SK-N-SH treated with all-trans-retinoic acid at 6 μM for 48 hours (cell line): ENCODE results near the gene DSEL.

Source experiments
- BACH2 ChIP-seq: fragments of 250-450 bp; sonication (Bioruptor Pico); IDR thresholded peaks from 2 replicates; pipeline ENCODE4 v1.9.0; 2021; ENCODE audit warnings: mild to moderate bottlenecking, borderline replicate concordance
- CREB5 ChIP-seq: fragments of 250-450 bp; sonication (Bioruptor Pico); IDR thresholded peaks from 2 replicates; pipeline ENCODE4 v1.5.1; 2020; ENCODE audit warnings: low read depth, mild to moderate bottlenecking, moderate library complexity
- CSDC2 ChIP-seq: fragments of 250-450 bp; sonication (Bioruptor Pico); IDR thresholded peaks from 2 replicates; pipeline ENCODE4 v1.5.0; 2020; ENCODE audit warnings: mild to moderate bottlenecking, moderate library complexity
- CSRNP3 ChIP-seq: fragments of 250-450 bp; sonication (Bioruptor Pico); IDR thresholded peaks from 2 replicates; pipeline ENCODE4 v1.5.1; 2021; ENCODE audit warnings: mild to moderate bottlenecking, moderate library complexity
- ESRRG ChIP-seq: fragments of 250-450 bp; sonication (Bioruptor Pico); IDR thresholded peaks from 2 replicates; pipeline ENCODE4 v1.6.1; 2021; ENCODE audit warnings: mild to moderate bottlenecking
- ISL1 ChIP-seq: fragments of 250-450 bp; sonication (Bioruptor Pico); IDR thresholded peaks from 2 replicates; pipeline ENCODE4 v2.1.2; 2022; ENCODE audit warnings: mild to moderate bottlenecking, moderate library complexity
- PATZ1 ChIP-seq: fragments of 250-450 bp; sonication (Bioruptor Pico); IDR thresholded peaks from 2 replicates; pipeline ENCODE4 v1.8.0; 2020; ENCODE audit warnings: mild to moderate bottlenecking, moderate library complexity, borderline replicate concordance
- PPARA ChIP-seq: fragments of 250-450 bp; sonication (Bioruptor Pico); IDR thresholded peaks from 2 replicates; pipeline ENCODE4 v1.5.0; 2020; ENCODE audit warnings: mild to moderate bottlenecking, borderline replicate concordance
- RARB ChIP-seq: fragments of 250-450 bp; sonication (Bioruptor Pico); IDR thresholded peaks from 2 replicates; pipeline ENCODE4 v1.8.0; 2021; ENCODE audit warnings: mild to moderate bottlenecking, moderate library complexity
- SNAI2 ChIP-seq: fragments of 250-450 bp; sonication (Bioruptor Pico); IDR thresholded peaks from 2 replicates; pipeline ENCODE4 v1.5.0; 2020; ENCODE audit warnings: mild to moderate bottlenecking, moderate library complexity
- TCF4 ChIP-seq: fragments of 250-450 bp; sonication (Bioruptor Pico); IDR thresholded peaks from 2 replicates; pipeline ENCODE4 v1.8.0; 2021; ENCODE audit warnings: mild to moderate bottlenecking, moderate library complexity, borderline replicate concordance
- TOX ChIP-seq: fragments of 250-450 bp; sonication (Bioruptor Pico); IDR thresholded peaks from 2 replicates; pipeline ENCODE4 v1.8.0; 2021; ENCODE audit warnings: mild to moderate bottlenecking, moderate library complexity, borderline replicate concordance
- ZFP3 ChIP-seq: fragments of 250-450 bp; sonication (Bioruptor Pico); IDR thresholded peaks from 2 replicates; pipeline ENCODE4 v1.5.0; 2020; ENCODE audit warnings: mild to moderate bottlenecking, moderate library complexity
- ZFP30 ChIP-seq: fragments of 450-650 bp; formaldehyde crosslinking; IDR thresholded peaks from 2 replicates; pipeline ENCODE4 v1.5.0; 2022; ENCODE audit warnings: mild to moderate bottlenecking, moderate library complexity

- no peak for TF ChIP-seq ZFP3 (CRISPR knock-in tag)
- no peak for TF ChIP-seq CSRNP3 (CRISPR knock-in tag)
- no peak for TF ChIP-seq CSDC2 (CRISPR knock-in tag)
- TF ChIP-seq ISL1 (CRISPR knock-in tag), result no peak
- TF ChIP-seq TOX, result no peak
- no peak for TF ChIP-seq ZFP30 (CRISPR knock-in tag)
- TF ChIP-seq RARB (CRISPR knock-in tag), result no peak
- no peak for TF ChIP-seq PPARA (CRISPR knock-in tag)
- no peak for TF ChIP-seq BACH2 (CRISPR knock-in tag)
- no peak for TF ChIP-seq ESRRG (CRISPR knock-in tag)
- TF ChIP-seq PATZ1 (CRISPR knock-in tag), result no peak
- TF ChIP-seq CREB5, result no peak
- TF ChIP-seq TCF4 (CRISPR knock-in tag), result no peak
- TF ChIP-seq SNAI2 (CRISPR knock-in tag), result no peak
These were observed 40.8 kb downstream of the DSEL start for GRCh38 chr18:67475673-67476072.
